HG03025 (cell line): ENCODE data around the gene RAD51B.
"Not testable (repeated sequence)": the region's sequence is repeated elsewhere in the genome, so short reads cannot be mapped to it uniquely, and the experiment has no call there.

Experiments
- ATAC-seq: cut with Tn5 transposase; IDR thresholded peaks from one replicate; pipeline ENCODE4 v1.9.1; 2021; ENCODE audit warnings: mild to moderate bottlenecking, moderate library complexity; ENCODE audit not compliant: unreplicated experiment, low FRiP score

The RAD51B gene

DNA sequence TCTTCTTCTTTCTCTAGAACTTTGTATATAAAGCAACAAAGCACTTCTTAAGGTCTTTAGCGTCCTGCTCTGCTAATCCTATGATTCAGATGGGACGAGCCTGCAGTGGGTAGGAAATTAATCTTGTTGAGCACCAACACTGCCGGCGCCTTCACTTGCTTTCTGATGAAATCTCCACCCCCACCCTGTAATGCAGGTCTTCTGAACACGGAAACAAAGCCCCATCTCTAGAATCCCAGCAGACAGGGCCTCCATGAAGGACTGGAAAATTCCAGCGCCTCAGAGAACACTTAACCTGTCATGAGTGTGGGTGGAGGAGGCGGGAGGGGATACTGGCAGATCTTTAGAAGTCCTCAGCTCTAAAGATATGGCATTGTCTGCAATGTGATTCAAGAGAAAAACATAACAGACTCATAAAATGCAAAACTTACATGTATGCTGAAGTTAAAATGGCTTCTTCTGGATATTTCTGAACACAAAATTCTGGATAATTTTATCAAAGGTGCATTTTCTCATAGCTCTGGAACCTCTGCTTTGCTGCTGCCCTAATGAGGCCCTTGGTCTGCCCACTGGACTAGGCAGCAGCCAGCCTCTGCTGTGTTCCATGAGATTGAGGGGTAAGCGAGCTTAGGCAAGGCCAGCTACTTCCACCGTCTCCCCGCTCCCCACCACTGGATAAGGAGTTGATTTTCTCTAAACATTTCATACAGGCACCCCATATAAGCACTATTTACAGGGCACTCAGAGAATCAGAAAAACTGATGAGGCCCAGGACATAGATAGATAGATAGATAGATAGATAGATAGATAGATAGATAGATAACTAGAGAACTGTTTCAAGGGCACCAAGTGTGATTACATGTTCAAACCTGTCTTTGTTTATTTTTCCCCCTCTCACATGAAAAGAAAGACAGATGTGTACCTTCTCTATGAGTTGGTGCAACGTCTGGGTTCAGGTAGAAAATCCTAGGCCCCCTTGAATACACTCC, 930.2 kb downstream of the RAD51B start:
- no peak for ATAC-seq

DNA sequence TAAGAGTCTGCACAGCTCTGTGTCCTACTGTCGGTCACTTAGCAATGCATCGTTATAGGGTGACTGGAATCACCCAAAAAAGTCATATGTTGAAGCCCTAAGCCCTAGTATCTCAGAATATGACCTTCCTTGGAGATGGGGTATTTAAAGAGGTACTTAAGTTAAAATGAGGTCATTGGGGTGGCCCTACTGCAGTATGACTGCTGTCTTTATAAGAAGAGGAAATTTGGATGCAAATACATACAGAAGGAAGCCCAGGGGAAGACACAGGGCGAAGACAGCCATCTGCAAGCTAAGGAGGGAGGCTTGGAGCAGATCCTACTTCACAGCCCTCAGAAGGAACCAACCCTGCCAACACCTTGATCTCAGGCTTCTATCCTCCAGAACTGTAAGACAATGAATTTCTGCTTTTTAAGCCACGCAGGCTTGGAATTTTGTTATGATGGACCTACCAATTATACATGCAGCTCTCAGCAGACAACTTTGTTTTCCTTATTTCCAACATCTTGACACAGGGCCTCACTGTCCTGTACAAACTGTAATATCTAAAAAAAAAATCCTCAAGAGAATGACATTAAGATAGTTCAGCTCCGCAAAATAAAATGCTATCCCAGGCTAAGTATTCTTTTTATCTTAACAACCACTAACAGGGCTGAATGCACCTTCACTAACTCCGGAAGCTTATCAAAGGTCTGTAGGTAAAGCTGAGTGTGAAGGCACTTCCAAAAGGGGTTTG, 932.9 kb downstream of the RAD51B start:
- no peak for ATAC-seq

DNA sequence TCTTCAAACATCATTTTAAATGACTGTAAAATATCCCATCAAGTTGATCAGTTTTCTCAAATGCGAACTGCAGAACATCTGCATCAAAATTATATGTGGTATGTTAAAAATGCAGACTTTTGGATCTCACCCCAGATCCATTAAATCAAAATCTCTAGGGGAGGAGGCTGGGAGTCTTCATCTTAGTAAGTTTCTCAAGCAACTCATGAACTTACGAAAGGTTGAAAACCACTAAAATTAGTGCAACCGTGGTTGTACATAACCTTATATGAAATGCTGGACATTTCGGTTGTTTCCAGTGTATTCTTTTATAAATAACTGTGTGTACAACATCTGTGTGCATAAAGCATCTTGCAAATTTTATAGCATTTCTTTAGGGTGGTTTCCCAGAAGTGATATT, 934.1 kb downstream of the RAD51B start:
- ATAC-seq = no peak

DNA sequence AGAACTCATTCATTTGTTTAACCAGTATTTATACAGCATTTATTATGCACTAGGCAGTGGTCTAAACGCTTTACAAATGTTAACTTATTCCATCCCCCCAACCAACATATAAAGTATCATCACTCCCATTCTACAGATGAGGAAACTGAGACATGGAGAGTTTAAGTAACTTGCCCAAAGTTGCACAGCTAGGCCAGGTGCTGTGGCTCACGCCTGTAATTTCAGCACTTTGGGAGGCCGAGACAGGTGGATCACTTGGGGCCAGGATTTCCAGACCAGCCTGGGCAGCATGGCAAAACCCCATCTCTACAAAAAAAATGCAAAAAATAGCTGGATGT, 935.4 kb downstream of the RAD51B start:
- no peak for ATAC-seq

DNA sequence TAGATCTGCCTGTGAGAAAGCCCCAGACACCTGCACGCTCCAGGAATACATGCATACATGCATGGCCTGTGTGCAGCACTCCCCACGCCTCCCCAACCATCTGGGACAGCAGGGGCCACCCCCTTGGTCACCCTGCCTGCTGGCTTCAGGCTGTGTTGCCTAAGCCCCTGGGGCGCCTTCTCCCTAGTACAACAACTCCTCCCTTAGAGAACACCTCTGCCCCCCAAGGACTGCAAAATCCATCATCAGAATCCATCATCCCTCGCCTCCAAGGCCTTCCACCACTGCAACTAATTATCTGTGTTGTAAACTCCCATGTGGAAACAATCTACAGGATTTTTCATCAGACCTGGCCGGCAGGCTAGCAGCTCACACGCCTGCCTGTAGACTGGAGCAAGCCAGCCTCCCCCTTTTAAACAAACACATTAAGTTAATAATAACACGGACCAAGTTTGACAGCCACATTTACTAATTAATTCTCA, 936.5 kb downstream of the RAD51B start:
- no peak for ATAC-seq

DNA sequence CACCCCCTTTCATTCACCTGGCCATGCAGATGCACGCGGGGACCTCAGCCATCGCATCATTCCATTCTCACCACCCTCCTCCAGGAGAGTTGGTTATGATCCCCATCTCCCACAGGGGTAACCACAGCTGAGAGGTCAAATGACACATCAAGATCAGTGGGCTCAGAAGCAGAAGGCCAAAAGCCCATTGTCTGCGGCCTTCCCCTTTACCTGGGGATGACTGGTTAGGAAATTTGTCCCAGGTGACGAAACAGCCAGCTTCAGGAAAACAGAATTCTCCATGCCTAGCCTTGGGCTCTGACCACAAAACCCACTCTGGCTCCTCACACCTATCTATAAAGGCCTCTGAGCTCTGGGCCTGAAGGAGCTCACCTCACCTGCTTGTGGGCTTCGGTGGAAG, 937.2 kb downstream of the RAD51B start:
- no peak for ATAC-seq

DNA sequence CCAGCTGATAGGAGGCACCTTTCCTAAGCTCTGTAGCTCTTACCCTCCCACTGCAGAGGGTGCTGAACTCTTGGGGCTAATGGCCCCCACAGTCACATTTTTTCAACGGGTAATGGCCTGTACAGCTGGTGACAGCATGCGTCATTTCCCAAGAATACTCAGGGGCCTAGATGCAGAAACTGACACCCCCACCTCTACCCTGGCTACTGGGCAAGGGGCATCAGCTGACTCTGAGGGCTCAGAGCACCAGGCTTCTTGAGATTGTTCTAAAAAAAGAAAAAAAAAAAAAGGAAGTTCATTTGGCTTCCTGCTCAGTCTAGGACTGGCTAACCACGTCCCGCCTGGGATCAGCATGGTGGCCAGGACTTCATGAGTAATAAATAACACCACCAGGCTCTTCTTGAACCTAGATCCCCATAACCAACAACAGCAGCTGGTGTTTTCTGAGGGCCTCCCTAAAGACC, 938.1 kb downstream of the RAD51B start:
- ATAC-seq = no peak

DNA sequence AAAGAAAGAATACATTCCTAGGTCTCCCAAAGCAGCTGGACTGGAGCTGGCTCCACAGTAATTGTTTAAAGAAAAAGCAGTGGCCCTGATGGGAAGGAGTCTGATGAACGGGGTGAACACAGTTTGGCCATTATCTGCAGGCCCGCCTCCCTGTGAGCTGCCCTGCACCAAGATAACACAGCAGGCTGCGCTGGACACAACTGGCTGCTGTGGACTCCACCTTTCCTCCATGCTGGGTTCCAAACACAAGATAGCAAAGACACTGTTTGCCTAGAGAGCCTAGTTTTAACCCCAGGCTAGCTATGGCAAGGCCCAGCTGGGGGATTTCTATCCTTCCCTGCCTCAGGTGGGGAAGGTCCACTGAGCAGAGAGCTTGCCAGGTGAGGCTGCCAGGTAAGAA, 938.7 kb downstream of the RAD51B start:
- ATAC-seq = no peak

DNA sequence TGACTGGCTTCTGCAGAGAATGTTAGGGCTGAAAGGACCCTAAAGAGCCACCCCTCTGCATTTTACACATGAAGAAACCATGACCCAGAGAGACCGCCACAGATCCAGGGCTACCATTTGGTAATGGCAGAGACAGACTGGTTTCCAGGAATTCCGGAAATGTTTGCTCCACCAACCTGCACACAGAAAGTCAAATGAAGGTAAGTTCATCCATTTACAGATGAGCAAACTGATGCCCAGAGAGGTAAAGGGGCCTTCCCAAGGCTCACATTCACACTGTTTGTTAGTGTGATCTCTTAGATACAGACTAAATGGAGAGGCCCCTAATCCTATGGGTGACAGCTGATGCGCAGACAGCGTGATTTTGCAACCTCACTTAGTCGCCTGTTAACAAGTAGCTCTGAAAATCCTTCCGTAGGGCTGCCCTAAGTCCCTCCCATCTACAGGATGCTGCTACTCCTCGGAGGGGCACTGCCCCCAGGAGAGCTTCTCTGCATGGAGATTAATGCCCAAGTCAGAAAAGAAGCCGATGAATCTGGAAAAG, 939.5 kb downstream of the RAD51B start:
- ATAC-seq = no peak

DNA sequence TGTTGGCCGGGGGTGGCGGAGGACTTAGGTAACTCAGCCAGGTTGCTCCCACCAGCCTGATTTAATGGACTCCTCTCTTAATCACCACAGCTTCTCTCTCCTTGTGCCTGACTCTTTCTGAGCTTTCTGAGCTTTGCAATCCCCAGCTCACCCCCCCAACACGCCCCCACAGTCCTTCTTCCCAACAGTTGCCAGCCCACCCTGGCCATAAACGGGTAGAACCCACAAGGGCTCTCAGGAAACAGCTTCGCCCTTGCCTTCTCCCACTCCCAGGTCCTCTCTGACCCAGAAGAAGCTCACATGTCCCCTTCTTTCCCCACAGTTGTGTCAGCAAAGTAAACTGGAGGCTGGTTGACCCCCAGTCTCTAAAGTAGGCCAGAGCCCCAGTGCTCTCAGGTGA, 940.4 kb downstream of the RAD51B start:
- ATAC-seq = no peak

DNA sequence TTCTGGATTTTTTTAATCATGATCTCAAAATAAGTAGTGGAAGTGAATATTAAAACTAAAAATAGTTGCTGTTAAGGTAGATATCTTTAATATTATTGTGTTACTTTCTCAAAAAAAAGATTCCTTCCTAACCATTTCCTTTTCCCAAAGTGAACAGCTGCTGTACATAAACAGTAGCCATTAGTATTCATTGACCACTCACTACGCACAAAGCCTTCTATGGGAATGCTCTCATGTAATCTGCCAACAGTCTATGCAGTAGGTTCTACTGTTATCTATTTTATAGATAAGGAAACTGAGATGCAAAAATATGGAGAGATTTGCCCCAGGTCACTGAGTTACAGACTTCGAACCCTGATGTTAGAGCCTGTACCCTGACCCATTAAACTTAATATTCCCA, 941.2 kb downstream of the RAD51B start:
- ATAC-seq = no peak

DNA sequence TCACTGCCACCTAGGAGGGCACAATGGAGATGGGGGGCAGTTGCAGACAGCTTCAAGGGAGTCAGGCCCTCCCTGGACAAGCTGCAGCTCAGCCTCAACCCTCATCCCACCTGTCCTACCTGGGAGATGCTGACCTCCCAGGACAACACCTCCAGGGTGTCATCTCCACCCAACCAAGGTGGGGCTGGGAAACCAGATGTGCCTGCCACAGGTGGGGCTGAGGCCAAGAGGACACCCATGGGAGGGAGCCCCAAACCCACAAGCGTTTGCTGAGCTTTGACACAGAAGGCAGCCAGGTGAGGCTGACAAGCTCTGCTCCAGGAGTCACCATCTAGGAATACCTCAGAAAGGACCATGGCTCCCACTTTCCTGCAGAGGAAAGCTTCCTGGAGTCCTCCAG, 941.8 kb downstream of the RAD51B start:
- no peak for ATAC-seq

DNA sequence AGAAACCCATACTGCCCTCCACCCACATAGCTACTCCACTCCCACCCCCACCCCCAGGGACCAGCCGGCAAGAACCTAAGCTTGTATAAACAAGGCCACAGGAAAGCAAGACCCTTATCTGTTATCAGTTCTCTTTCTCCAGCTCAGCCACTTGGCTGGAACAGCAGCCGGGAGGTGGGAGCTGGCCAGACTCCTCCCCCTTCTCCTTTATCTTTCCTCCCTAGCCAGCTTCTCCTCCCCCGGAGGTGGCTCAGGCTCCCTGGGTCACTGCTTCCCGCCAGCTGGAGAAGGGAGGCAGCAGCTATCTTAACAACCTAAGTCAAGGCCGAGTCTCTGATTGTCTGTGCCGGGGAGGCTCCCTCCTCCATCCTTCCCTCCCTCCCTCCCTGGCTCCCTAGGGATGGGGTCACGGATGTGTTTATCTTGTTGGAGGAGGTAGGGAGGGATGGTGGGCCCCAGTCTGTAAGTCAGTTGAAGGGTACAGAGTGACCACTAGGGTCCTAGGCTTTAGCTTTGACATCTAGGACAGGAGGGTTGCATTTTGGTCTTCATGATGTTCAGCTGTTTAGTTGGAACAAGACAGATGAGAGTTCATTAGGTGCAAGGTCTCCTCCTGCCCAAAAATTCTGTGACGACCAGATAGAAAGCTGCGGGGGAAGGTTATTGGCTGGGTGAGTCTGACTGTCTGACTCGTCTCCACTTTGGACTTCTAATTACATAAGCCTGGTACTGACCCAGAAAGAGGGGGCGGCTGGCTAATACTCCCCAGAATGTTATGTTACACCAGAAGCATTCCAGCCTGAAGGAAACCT, 943.6 kb downstream of the RAD51B start:
- no peak for ATAC-seq

DNA sequence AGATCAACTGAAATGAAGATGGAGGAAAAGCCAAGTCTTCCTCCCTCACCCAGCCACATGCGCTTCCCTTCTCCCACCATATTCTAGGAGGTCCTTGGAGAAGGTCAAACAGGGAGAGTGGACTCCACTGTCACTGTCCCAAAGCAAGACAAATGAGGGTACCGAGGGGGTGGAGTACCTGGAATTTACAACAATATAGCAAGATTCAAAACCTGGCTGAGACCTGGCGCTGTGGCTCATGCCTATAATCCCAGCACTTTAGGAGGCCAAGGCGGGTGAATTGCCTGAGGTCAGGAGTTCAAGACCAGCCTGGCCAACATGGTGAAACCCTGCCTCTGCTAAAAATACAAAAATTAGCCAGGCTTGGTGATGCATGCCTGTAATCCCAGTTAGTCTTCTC, 944.3 kb downstream of the RAD51B start:
- ATAC-seq = not testable (repeated sequence)

DNA sequence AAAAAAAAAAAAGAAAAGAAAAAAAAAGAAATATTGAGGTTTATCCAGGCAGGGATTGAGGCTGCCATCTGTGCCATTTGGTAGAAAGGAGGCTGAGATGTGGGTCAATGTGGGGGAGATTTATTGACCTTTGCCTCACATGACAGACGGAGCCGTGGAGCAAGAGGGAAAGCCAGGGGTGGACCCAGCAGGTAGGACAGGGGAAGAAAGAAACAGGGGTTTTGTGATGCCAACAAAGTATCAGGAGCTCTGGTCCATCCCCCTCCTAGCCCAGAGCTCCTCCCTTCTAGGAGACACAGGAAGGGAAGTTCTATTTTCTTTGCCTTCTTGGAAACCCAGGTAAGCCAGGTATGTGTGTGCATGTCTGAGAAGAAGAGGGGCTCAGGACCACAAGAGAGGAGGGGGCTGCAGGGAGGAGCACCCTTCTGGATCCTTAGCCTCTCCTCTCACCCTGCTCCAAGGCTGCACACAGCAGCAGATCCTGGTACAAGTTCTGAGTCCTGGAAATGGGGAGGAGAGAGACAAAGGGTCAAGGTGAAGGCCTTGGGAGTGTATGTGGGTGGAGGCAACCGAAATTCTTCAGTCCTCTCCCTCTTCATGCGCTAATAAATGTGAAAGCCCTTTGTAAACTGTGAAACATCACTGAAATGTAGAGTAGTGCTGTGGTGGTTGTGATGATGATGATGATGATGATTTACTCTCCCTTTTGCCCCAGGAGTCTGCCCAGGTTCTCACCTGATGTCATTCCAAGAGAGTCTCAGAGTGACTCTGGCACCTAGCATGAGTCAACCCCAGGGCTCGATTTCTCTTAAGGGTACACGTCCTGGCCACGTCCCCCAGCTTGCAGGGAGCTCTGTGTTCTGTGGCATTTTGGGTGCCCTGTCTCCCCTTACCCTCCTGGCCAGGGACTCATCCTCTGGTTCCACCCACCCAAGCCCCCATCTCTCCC, 947.0 kb downstream of the RAD51B start:
- no peak for ATAC-seq

DNA sequence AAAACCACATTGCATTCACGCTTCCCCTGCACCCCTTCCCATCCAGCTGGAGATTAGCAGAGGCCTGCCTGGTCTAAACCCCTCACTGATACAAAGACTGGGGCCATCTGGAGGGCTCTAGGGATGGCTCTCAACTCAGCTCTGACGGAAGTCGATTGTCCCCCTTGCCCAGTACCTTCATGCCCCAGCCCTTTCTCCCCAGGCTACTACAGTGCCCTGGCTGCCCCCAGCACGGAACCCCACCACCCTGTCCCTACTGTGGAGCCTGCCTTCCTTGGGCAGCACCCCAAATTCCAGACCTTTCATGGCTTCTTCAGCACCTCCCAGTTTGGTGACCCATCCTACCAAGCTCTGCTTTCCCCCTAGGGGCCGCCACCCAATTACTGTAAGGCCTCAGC, 947.7 kb downstream of the RAD51B start:
- ATAC-seq = no peak

DNA sequence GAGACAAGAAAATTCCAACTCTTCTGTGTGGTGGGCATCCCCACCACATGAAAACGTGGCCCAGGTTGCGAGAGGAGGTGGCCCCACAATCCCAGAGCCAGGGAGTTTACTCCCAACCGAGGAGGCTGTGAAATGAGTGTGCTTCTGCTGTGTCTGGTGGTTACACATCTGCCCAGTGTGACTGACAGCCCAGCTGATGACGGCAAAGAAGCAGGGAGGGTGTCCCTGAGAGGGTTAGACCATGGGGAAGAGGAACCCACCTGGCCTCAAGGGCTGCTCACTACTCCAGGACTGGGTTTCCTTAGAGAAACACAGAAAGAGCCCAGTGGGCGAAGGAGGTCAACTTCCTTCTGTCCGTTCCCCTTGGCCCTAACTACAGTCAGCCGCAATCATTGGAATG, 948.7 kb downstream of the RAD51B start:
- ATAC-seq = no peak

DNA sequence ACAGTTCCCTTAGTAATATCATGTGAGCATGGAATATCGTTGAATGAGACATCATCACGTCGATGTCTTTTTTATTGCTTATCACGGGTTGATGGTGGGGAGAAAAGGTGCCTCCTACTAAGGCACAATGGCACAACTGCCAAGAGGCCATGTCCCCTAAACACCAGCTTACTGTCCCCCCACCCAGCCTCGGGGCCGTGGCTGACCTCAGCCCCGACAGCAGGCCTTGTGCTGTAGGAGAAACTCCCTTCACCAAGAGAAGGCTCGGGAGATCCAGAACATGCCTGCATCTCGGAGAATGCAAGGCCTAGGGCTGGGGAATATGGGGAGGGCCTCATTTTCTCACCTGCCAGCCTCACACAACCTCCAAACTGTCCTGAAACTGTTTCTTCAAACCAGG, 950.5 kb downstream of the RAD51B start:
- ATAC-seq = no peak

DNA sequence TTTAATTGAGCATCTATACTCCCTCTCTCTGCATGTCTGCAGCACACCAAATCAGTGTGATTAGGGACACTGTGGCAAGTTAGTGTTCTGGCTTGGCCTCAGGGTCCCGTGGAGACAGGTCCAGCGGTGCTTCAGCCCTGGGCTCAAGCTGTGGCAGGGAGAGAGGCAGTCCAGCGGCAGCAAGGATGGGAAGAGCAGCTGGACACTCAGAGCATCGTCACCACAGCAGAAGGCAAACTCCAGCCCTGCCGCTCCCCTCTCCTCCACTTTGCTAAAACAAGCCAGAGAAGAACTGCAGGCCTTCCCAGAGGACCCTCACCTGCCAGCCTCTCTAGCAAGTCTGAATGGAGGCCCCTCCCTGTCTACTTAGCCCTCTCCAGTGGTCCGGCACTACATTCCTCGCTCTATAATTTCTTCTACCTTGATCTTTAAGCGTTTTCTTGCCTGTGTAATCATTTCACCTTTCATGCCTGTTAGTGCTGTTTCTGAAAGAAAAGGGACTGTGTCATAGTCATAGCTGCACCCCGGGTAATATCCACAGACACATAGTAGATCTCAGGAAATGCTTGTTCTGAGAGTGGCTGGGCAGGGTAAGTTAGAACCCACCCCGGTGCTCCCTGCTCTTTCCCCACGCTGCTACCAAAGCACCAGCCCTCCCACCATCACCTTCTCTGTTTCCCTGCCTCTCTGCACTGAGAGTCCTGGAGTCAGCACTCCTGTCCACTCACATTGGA, 951.1 kb downstream of the RAD51B start:
- ATAC-seq = no peak
